Ureter (tissue), 1 donor: Measurements from ENCODE around the gene IGSF6. TPM values are rescaled to one million over a fixed set of nuclear protein-coding genes. Genes with fewer than 3 reads are reported as not detected.
"Not testable (repeated sequence)": the region's sequence is repeated elsewhere in the genome, so short reads cannot be mapped to it uniquely, and the experiment has no call there.

Experiments
- DNase-seq: peaks from one replicate; pipeline ENCODE4 v3.0.0-alpha.2; 2020; ENCODE audit warnings: low spot score
- total RNA-seq: library from RNA; stranded (reverse); gene quantifications from one replicate; pipeline ENCODE4 v1.2.4, GENCODE V29; 2023
- donor health status: DM: yes; HTN: yes; CAD: no.

Gene IGSF6
- total RNA-seq, 1 donor from 2014 or later = 5.2 TPM

- DNase-seq = not testable (repeated sequence)
Measured at GRCh38 chr16:21629616-21630539, 22.5 kb downstream of the IGSF6 start.

DNA sequence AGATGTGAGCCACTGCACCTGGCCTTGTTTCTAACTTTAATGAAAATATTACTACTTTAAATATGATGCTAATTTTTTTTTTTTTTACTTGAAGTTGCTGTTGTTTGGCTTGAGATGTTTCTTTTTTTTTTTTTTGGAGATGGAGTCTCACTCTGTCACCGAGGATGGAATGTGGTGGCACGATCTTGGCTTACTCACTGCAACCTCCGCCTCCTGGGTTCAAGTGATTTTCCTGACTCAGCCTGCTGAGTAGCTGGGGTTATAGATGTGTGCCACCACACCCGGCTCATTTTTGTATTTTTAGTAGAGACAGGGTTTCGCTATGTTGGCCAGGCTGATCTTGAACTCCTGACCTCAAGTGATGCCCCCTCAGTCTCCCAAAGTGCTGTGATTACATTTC, 23.6 kb downstream of the IGSF6 start:
- no peak for DNase-seq

DNA sequence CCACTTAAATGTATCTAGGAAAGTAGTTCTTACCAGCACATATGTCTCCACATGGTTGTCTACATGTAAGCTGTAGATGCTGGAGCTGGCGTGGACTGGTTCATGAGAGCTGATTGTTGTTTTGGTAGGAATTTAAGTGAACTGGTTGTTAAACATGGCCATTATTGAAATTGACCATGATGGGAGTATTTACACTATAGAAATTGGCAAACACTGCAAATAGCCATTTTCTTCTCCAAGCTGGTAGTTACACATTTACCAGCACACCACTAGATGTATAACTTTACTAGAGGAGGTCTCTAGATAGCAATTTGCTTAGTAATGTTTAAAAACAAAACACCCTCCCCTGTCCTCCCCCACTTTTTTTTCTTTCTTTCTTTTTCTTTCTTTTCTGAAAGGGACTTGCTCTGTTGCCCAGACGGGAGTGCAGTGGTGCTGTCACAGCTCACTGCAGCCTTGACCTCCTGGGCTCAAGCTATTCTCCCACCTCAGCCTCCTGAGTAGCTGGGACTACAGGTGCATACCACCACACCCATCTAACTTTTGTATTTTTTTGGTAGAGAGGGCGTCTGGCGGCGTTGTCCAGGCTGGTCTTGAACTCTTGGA, 24.2 kb downstream of the IGSF6 start:
- no peak for DNase-seq

- DNase-seq = no peak
Measured at GRCh38 chr16:21626659-21627277, 25.6 kb downstream of the IGSF6 start.

DNA sequence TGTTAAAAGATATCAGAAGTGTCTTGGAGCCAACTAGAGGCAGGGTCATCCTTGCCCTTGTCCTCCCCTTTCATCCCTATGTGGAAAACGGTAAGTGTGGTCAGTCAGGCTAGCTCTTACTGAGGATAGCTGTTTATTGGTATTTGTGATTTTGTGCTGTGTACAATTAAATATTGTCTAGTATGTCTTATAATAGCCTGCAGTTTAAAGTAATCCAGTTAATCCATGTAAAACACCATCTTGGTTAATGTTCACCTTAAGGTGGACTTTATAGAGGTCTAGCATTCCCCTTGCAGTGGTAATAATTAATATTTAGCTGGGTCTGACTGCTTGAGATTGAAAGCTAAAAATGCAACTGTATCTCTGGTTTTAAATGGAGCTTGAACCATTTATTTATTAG, 27.4 kb downstream of the IGSF6 start:
- no peak for DNase-seq

DNA sequence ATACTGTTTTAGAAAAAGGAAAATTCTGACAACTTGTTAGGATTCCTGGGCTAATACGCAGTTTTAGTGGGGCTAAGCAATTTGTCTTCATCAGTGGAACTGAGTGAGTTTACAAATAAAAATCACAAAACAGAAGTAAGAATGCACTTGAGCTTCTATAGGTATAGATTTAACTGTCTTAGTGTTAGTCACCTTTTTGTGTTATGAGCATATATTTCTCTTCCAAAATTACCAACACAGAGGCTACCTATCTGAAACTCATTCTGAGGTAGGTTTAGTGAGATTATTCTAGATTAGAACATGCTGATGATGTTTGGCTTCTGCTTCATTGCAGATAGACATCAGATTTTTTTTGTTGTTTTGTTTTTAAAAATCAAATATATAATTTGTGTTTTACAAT, 29.9 kb downstream of the IGSF6 start:
- DNase-seq = no peak

- DNase-seq = no peak
Measured at GRCh38 chr16:21620592-21620991, 31.8 kb downstream of the IGSF6 start.

GRCh38 chr16:21619765-21620425, 32.5 kb downstream of the IGSF6 start:
- DNase-seq = no peak

DNA sequence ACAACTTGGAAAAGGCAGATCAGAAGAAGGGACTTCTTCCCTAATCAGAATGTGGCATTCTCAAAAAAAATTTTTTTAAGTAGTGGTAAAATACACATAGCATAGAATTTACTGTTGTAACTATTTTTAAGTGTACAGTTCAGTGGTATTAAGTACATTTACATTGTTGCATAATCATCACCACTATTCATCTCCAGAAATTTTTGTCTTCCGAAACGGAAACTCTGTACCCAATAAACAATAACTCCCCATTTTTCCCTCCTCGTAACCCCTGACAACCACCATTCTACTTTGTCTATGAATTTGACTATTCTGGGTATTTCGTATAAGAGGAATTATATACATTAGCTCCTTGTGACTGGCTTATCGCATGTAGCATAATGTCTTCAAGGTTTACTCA, 34.1 kb downstream of the IGSF6 start:
- DNase-seq = no peak

DNA sequence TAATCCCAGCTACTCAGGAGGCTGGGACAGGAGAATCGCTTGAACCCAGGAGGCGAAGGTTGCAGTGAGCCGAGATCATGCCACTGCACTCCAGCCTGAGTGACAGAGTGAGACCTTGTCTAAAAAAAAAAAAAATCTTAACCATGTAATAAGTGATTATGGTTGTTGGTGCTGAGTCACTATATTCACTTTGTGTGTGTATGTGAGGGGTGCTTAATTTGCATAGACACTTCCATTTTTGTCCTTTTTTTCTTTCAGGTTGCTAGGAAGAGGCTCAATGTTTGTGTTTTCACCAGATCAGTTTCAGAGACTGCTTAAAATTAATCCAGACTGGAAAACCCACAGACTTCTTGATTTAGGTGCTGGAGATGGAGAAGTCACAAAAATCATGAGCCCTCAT, 34.8 kb downstream of the IGSF6 start:
- DNase-seq = no peak

GRCh38 chr16:21614896-21615295, 37.5 kb downstream of the IGSF6 start:
- DNase-seq = no peak

DNA sequence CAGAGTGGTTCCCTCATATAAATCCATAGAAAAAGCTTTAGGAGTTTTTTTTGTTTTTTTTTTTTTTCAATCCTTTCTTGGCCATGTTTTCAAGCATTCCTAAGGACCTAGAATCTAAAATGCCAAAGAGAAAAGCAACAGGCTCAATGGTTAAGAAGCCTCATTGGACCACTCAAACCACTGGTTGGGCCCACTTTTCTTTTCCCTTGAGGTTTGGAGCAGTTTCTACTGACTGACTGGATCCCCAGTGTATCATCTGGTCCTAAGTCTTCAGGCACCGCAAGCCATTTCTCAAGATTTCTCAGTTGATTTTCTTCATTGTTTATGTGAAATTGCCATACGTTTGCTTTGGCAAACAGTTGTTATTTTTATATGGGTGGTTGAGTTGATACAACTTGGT, 38.6 kb downstream of the IGSF6 start:
- no peak for DNase-seq

DNA sequence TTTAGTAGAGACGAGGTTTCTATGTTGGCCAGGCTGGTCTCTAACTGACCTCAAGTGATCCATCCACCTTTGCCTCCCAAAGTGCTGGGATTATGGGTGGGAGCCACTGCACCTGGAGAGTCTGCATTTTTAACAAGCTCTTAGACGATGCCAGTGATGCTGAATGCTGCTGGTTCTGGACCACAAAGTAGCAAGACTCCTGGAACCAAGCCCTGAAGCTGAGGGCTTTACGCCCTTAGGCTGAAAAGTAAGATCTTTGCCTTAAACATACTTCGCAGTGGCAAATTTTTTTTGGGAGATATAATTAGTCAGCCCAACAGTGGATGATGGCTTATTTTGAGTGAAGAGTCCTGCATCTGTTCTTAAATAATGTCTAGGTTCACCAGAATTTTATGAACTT, 39.0 kb downstream of the IGSF6 start:
- DNase-seq = no peak

DNA sequence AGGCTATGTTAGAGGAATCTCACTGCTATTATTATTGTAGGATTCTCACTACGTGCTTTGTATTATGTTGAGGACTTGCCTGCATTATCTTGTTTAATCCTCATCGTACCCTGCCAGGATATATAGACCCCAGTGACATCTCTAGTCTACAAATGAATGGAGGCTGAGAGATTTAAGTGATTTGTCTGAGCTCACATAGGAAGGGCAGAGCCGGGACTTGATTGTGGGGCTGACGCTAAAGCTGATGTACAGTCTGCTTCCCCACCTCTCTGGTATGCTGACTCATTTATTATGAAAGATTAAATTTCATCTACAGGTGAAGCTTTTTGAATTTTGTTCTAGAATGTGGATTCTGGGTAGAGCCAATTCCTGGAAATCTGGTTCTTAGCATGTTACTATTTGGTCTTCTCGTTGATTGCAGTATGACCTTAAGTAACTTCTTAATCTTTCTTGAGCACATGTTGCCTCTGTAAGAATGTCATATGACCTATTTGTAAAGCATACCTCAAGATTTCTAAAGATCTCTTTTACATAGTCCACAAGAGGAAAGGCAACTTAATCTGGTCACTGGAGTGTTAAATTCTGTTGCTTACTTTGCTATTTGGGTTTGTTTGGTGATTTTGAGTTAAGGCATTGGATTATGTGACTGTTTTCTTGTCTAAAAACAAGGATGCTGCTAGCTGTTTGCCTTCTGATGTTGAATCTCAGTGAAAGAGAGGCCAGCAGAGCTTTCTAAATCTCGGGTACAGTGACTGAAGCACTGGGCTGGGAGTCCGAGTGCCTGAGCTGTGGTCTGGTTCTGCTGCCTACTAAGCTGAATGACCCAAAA, 40.6 kb downstream of the IGSF6 start:
- DNase-seq = no peak

- DNase-seq = no peak
Measured at GRCh38 chr16:21611198-21611555, 41.2 kb downstream of the IGSF6 start.

DNA sequence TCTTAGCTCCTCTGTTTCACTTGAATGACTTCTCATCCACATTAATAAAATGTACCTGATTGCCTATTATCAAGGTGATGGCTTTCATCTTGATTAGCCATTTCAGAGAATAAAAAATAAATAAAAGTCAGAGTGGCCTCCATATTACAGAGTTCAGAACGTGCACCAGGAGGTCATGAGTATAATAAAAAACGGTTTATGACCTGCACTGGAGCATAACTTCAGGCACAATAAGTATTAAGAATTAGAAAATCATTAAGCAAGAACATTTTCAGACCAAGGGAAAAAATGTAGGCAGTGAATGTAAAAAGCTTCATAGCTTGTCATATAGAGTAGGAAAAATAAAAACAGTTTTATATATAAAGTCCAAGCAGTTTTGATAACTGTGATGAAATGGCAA, 41.6 kb downstream of the IGSF6 start:
- DNase-seq = no peak

GRCh38 chr16:21610006-21610544, 42.3 kb downstream of the IGSF6 start:
- no peak for DNase-seq

- no peak for DNase-seq
Measured at GRCh38 chr16:21608639-21609328, 43.6 kb downstream of the IGSF6 start.

- DNase-seq = not testable (repeated sequence)
Measured at GRCh38 chr16:21605848-21606247, 46.6 kb downstream of the IGSF6 start.

- no peak for DNase-seq
Measured at GRCh38 chr16:21603928-21604327, 48.5 kb downstream of the IGSF6 start.

GRCh38 chr16:21602785-21603184, 49.6 kb downstream of the IGSF6 start:
- no peak for DNase-seq
